IPS-11a (cell line): ENCODE results near the gene OSMR.

Source experiments
- H3K4me3 ChIP-seq: one replicate; pipeline ENCODE4 v1.5.1; 2013; ENCODE audit warnings: low read depth, low read length, control low read depth

Gene OSMR

GRCh38 chr5:38845526-38846378, at the start of gene OSMR:
Gene OSMR, plus strand, starts transcription at chr5:38846012. Its CDS starts 23,033 bp downstream, at chr5:38869045.
- H3K4me3 ChIP-seq, result peak within 1 kb of the TSS; percentile 60

GRCh38 chr5:38796742-38797108, 49.1 kb upstream of the OSMR start:
- no peak overlapping the region for H3K4me3 ChIP-seq

- H3K4me3 ChIP-seq, result no peak overlapping the region
Measured at GRCh38 chr5:38797838-38798237, 48.0 kb upstream of the OSMR start.

GRCh38 chr5:38799556-38800377, 46.0 kb upstream of the OSMR start:
- no peak overlapping the region for H3K4me3 ChIP-seq

- H3K4me3 ChIP-seq, result no peak overlapping the region
Measured at GRCh38 chr5:38800515-38800914, 45.3 kb upstream of the OSMR start.

GRCh38 chr5:38802125-38802524, 43.7 kb upstream of the OSMR start:
- H3K4me3 ChIP-seq, result no peak overlapping the region

- H3K4me3 ChIP-seq, result no peak overlapping the region
Measured at GRCh38 chr5:38803246-38803645, 42.6 kb upstream of the OSMR start.

- H3K4me3 ChIP-seq, result no peak overlapping the region
Measured at GRCh38 chr5:38806775-38807258, 39.0 kb upstream of the OSMR start.

GRCh38 chr5:38807570-38808483, 38.0 kb upstream of the OSMR start:
- H3K4me3 ChIP-seq, result no peak overlapping the region

- H3K4me3 ChIP-seq, result no peak overlapping the region
Measured at GRCh38 chr5:38808666-38809343, 37.0 kb upstream of the OSMR start.

GRCh38 chr5:38809388-38810359, 36.1 kb upstream of the OSMR start:
- H3K4me3 ChIP-seq, result no peak overlapping the region

GRCh38 chr5:38814879-38815278, 30.9 kb upstream of the OSMR start:
- H3K4me3 ChIP-seq, result no peak overlapping the region

- H3K4me3 ChIP-seq, result no peak overlapping the region
Measured at GRCh38 chr5:38816083-38817030, 29.5 kb upstream of the OSMR start.

GRCh38 chr5:38821679-38822078, 24.1 kb upstream of the OSMR start:
- H3K4me3 ChIP-seq, result no peak overlapping the region

GRCh38 chr5:38823503-38823902, 22.3 kb upstream of the OSMR start:
- no peak overlapping the region for H3K4me3 ChIP-seq

GRCh38 chr5:38824821-38825220, 21.0 kb upstream of the OSMR start:
- no peak overlapping the region for H3K4me3 ChIP-seq

GRCh38 chr5:38825494-38825893, 20.3 kb upstream of the OSMR start:
- H3K4me3 ChIP-seq, result no peak overlapping the region

- no peak overlapping the region for H3K4me3 ChIP-seq
Measured at GRCh38 chr5:38827525-38827924, 18.3 kb upstream of the OSMR start.
